Epithelial cell of proximal tubule (primary cell): ENCODE measurements around the gene TMEM208. TPM values are rescaled to one million over a fixed set of nuclear protein-coding genes. Genes with fewer than 3 reads are reported as not detected.

Experiments
- DNase-seq: peaks from one replicate; pipeline ENCODE4 v3.0.0-alpha.2; 2011; ENCODE audit warnings: low read depth
- H3K4me3 ChIP-seq: 2 replicates; pipeline ENCODE4 v1.5.1; 2011; ENCODE audit warnings: low read depth, mild to moderate bottlenecking, low read length
- total RNA-seq: library from RNA; depleted of rRNA; stranded (reverse); fragments of >200 nt; gene quantifications from 2 replicates; pipeline ENCODE4 v1.2.3, GENCODE V29; 2015
- TF ChIP-seq, protein P1 (sequence below): conservative IDR thresholded peaks from 2 replicates; pipeline ENCODE4 v1.5.1; 2012; ENCODE audit warnings: low read depth, mild to moderate bottlenecking, low read length

The TMEM208 gene
- total RNA-seq, 1 donor from 2014 or later = 54.8 TPM

DNA sequence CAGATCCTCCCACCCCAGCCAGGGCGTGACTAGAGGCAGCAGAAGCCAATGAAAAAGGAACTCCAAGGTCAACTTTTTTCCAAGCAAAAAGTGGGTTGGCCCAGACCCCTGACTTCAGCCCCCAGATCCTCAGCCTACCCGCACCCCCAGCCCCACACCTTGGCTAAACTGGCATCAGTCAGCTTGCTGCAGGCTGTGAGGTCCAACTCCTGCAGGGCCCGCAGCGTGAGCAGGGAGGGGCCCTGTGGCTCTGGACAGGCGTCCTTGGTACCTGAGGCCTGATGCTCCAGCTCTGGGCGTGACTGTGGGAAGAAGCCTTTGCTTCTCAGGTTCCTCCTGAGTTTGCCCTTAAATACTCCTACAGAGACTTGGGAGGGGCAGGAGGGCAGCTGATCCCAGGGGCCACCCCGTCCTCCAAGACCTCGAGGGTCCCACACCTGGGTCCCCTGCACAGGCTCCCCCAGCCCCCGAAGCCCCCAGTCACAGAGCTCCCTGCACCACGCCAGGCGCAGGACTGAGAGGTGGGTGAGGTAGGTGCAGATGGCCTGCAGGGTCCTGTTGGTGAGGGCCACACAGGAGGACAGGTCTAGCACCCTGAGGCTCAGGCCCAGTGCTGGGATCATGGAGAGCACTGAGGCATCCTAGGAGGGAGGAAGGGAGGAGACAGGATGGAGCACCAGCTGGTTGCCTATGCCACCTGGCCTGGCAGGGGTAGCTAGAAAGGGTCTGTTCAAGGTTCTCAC, 18.6 kb upstream of the TMEM208 start:
- no peak for DNase-seq
- H3K4me3 ChIP-seq = no peak overlapping the region
- TF ChIP-seq, protein P1, sequence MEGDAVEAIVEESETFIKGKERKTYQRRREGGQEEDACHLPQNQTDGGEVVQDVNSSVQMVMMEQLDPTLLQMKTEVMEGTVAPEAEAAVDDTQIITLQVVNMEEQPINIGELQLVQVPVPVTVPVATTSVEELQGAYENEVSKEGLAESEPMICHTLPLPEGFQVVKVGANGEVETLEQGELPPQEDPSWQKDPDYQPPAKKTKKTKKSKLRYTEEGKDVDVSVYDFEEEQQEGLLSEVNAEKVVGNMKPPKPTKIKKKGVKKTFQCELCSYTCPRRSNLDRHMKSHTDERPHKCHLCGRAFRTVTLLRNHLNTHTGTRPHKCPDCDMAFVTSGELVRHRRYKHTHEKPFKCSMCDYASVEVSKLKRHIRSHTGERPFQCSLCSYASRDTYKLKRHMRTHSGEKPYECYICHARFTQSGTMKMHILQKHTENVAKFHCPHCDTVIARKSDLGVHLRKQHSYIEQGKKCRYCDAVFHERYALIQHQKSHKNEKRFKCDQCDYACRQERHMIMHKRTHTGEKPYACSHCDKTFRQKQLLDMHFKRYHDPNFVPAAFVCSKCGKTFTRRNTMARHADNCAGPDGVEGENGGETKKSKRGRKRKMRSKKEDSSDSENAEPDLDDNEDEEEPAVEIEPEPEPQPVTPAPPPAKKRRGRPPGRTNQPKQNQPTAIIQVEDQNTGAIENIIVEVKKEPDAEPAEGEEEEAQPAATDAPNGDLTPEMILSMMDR = no peak

DNA sequence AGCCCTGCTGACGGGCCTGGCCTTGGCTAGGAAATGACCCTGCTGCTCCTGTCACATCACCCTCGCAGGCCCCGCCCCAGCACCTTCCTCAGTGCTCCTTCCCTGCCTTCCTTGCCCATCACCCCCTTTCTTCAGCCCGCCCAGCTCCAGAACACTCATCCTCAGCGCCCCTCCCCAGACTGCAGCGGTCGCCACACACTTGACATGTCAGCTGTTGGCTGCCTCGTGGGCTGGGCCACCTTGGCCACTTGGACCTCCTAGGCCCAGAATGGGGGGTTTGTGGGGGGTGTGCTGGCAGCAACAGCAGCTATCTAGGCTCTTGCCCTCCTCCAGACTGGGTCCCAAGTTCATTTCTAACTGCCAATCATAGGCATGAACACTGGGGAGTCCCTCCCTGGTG, 17.4 kb upstream of the TMEM208 start:
- no peak for DNase-seq
- H3K4me3 ChIP-seq = no peak overlapping the region
- TF ChIP-seq, protein P1 = no peak

DNA sequence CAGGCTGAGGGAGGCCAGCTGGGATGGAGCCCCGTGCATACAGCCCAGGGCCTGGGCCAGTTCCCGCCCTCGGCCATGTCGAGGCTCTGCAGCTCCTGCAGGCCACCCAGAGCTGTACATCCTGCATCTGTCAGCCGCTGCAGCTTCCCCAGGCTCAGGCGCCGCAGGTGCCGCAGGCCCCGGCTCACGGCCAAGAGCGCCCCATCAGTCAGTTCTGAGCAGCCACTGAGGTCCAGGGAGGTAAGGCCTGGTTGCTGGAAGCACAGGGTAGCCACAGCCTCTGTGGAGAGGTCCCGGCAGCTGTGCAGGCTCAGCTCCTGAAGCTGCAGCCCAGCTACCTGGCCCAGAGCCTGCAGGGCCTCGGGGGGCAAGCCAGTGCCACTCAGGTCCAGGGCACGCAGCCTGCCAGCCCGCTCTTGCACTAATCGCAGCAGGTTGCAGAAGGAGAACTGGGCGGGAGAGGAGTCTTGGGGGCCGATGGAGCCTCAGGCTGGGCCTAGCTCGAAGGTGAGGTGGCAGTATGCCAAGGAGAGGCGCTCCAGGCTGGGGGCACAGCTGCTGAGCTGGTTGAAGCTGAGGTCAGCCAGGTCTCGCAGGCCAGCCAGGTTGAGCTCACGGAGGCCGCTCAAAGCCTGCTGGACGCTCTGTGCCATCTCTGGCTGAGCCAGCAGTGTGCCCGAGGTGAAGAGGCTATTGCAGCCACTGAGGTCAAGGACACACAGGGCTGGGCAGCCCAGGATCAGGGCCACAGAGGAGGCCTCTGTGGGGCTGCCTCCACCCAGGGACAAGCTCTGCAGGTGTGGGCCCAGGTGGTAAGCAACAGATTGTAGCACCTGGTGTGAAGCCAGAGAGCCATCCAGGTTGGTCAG, 16.6 kb upstream of the TMEM208 start:
- no peak for DNase-seq

DNA sequence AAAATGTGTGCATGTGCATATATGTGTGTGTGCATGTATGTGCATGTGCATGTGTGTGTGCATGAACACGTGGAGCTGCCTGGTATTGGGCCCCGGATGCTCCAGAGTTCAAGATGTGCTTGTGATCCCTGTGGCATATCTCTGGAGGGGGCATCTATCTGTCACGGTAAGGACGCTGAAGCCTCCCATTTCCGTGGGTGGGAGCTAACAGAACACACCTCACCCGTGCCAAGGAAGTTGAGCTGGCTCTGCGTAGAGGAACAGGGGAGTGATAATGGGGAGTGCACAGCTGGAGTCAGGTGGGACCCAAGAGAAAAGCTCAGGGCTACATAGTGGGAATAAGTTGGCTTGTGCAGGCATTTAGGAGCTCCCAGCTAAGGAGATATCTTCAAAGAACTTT, 15.3 kb upstream of the TMEM208 start:
- no peak for DNase-seq
- H3K4me3 ChIP-seq = no peak overlapping the region
- TF ChIP-seq, protein P1 = no peak

More for the DNA sequence above, 16.6 kb upstream of the TMEM208 start:
- H3K4me3 ChIP-seq = no peak overlapping the region
- TF ChIP-seq, protein P1 = no peak

DNA sequence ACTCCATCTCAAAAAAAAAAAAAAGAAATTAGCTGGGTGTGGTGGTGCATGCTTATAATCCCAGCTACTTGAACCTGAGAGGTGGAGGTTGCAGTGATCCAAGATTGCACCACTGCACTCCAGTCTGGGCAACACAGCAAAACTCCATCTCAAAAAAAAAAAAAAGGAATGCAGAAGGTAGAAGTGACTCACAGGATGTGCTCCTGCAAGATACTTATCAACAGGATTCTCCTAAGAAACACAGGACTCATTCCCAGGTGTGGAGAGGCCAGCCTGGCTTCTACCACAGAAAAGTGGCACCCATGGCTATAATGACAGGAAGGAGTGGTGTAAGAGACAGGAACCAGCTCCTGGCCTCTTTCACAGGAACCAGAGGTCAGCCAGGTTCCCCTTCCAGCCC, 14.2 kb upstream of the TMEM208 start:
- TF ChIP-seq, protein P1 = no peak
- no peak for DNase-seq
- H3K4me3 ChIP-seq = no peak overlapping the region

DNA sequence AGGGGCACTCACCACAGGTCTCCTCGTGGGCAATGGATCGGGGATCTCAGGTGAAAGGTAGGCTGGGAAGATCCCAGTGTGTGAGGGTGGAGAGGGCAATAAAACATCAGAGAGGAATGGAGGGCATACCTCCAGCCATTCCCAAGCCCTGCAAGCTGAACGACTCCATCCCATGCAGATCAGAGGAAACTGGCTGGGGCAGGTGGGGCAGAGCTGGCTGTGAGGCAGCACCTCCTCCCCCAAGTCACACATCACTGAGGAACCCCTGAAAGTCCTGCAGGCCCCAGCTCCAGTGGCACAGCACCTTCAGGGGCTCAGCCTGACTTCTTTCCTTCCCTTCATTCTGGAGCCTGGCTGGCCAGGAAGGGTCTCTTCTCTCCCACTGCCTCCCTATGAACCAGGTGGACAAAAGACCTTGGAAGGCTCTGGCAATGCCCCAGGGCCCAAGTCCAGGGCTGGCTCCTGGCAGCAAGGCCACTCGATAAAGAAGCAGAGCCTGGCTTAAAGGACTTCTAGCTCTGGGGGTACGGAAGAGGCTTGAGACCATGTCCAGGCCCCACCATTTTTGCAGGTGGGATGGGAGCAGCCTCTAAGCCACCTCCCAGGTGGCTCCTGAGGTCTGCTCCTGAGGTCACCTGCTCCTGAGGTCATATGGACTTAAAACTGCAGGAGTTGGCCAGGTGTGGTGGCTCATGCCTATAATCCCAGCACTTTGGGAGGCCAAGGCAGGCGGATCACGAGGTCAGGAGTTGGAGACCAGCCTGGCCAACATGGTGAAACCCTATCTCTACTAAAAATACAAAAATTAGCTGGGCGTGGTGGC, 13.5 kb upstream of the TMEM208 start:
- DNase-seq = no peak
- TF ChIP-seq, protein P1 = no peak
- H3K4me3 ChIP-seq = no peak overlapping the region
